CD4-positive, alpha-beta T cell treated with Interleukin-10 for 1 hour (primary cell): ENCODE measurements around the gene CAMTA1.

ENCODE experiments used
- DNase-seq: peaks from one replicate; pipeline ENCODE4 v3.0.0-alpha.2; 2020

The CAMTA1 gene

GRCh38 chr1:7047866-7048265, 262.6 kb downstream of the CAMTA1 start:
- DNase-seq = no peak

DNA sequence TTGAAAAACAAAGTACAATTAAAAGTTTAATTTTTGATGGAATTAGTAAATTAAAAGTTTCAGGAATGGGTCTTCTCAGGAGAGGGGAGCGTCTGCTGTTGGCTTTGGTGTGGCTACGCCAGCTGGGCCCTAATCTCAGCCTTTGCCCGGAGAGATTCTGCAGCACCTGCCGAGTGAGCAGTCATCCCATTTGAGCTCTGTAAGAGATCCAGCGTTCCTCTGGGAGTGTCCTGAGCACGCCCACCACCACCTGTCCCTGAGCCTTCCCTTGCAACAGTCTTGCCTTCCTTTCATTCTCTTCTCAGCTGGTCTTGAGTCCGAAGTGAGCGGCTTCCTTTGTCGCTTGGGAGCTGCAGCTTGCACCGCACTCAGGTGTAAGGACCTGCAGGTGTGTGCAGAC, 263.1 kb downstream of the CAMTA1 start:
- DNase-seq = no peak

DNA sequence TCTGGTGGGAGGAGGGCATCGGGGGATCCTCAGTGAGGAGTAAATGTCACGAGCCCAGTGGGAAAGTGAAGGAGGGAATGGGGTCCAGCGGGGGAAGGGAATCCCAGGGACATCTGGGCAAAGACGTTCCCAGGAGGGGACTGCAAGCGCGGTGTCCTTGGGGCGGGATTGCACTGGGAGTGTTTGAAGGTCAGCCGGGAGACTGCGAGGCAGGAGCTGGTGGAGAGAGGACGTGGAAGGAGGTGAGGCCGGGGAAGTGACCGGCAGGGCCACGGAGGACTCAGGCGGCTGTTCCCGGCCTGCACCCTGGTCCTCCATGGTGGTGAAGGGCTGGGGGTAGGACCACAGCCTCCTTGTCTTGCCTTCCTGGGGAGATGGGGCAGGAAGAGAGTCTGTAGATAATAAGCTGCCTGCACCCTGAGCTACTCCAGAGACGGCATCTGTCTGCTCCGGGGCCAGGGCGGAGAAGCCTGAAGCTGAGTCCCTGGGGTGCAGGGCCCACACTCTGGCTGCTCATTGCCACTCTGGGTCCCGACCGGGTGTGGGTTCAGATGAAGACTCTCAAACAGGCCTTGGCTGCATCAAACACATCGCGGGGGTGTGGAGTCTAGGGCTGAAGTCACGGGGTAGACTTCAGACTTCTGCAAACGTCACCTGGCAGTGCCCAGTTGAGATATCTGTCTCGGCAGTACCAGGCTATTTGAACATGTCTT, 264.8 kb downstream of the CAMTA1 start:
- no peak for DNase-seq

DNA sequence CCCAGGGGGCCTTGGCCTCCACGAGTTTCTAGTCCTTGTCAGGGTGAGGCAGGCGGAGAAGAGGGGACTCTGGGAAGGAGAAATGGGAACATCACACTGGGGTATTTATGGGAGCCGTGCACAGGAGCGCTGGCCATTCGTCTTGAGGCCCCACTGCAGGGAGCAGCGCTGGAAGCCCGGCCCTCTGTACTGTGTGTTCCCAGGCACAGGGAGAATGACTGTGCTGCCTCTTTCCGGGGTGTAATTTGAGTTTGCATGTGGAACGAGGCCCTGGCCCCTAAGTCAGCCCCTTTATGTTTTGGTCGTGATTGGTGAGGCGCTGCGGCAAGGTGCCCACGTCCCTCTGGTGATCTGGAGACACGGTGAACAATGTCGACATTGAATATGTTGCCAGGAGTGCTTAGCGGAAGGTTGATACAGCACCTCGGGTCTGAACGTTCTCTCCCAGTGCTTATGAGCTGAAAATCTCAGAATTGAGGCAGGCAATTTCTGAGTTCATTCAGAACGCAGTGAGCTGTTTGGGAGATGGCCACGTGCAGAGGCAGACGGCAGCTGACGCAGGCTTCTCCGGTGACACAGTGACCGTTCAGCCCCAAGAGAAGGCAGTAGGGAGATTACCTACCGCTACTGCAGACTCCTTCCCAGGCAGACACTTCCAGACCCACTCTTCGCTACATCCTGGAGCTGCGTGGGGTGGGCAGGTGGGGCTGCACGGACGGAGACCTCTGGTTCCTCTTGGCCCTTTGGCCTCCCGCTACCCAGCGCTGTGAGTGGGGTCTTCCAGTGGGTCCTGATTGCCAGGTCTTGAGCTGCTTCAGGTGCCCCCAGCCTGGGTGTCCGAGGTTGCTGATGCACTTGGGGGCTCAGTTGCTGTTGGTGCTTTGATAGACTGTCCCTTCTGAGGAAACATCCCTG, 265.8 kb downstream of the CAMTA1 start:
- DNase-seq = no peak

- no peak for DNase-seq
Observed at GRCh38 chr1:7052701-7053100, 267.4 kb downstream of the CAMTA1 start.

GRCh38 chr1:7060745-7061144, 275.5 kb downstream of the CAMTA1 start:
- no peak for DNase-seq

DNA sequence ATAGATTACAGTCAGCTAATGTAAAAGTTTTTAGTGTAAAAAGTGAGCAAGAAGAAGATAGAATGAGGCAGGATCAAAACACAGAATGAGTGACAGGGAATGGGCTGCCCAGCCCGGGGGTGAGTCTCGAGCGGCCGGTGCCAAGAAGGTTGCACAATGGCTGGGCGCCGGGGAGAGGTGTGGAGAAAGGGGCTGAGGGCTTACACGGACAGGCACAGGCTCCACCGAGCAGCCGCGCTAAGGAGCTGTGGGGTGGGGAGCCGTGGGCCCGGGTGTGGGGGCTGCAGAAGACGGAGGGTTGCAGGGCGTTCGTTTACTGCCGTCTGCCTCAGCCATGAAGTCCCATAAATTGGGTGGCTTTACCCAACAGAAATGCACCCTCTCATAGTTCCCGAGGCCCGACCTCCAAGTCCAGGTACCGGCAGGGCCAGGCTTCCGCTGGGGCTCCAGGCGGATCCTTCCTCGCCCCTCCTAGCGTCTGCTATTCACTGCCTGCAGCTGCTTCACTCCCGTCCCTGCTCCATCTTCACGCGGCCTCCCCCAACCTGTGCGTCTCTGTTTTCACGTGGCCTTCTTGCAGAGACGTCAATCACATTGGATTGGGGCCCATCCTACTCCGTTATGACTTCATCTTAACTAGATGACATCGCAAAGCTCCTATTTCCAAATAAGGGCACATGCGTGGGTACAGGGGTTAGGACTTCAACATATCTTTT, 277.2 kb downstream of the CAMTA1 start:
- no peak for DNase-seq

DNA sequence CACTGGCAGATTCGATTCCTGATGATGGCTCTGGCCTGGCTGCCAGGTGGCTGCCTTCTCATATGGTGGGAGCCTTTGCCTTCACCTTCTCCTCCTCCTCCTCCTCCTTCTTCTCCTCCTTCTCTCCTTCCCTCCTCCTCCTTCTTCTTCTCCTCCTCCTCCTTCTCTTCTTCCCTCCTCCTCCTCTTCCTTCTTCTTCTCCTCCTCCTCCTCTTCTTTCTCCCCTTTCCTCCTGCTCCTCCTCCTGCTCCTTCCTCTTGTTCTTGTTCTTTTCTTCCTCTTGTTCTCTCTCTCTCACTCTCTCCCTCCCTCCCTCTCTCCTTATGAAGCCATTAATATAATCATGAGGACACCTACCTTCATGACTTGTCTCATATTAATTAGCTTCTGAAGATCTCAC, 278.7 kb downstream of the CAMTA1 start:
- no peak for DNase-seq

- DNase-seq = no peak
Observed at GRCh38 chr1:7068552-7068951, 283.3 kb downstream of the CAMTA1 start.

- DNase-seq = no peak
Observed at GRCh38 chr1:7069931-7070330, 284.7 kb downstream of the CAMTA1 start.

- peak; percentile 40 for DNase-seq
Observed at GRCh38 chr1:7070389-7071029, 285.3 kb downstream of the CAMTA1 start.

- no peak for DNase-seq
Observed at GRCh38 chr1:7076117-7076516, 290.9 kb downstream of the CAMTA1 start.

DNA sequence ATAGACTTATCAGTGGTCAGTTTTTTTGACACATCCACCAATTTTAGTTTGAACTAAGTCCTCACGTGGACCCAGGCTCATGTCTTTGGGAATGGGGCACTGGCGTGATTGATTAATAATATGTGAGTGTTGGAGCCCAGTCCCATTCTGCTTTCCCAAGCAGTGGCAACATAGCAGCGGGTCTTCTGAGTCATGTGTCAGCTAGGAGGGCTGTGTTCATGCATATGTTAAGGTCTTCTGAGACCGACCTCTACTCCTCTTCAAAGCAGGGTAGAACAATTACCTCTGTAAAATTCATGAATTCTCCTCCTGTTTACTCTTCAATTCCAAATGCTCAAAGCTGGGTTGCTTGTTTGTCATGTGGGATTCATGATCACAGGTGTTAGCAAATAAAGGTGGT, 291.3 kb downstream of the CAMTA1 start:
- no peak for DNase-seq

- no peak for DNase-seq
Observed at GRCh38 chr1:7077136-7077535, 291.9 kb downstream of the CAMTA1 start.

DNA sequence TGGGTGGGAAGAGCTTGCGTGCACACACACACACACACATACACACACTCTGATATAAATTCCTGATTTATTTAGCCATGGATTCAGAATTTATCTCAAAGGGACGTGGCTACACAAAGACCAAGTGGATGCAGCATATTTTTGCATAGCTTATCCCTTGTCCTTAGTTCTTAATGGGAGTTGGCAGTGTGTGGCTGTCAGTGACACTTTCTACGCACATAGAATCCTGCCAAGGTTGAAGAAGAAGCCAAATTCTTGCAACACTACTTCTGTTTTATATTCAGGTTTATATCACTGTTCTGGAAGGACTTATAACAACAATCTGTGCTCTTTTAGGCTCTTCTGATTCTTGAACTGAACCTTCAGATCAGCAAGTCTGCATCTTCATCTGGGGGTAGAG, 292.7 kb downstream of the CAMTA1 start:
- DNase-seq = no peak

GRCh38 chr1:7079637-7080036, 294.4 kb downstream of the CAMTA1 start:
- DNase-seq = no peak

DNA sequence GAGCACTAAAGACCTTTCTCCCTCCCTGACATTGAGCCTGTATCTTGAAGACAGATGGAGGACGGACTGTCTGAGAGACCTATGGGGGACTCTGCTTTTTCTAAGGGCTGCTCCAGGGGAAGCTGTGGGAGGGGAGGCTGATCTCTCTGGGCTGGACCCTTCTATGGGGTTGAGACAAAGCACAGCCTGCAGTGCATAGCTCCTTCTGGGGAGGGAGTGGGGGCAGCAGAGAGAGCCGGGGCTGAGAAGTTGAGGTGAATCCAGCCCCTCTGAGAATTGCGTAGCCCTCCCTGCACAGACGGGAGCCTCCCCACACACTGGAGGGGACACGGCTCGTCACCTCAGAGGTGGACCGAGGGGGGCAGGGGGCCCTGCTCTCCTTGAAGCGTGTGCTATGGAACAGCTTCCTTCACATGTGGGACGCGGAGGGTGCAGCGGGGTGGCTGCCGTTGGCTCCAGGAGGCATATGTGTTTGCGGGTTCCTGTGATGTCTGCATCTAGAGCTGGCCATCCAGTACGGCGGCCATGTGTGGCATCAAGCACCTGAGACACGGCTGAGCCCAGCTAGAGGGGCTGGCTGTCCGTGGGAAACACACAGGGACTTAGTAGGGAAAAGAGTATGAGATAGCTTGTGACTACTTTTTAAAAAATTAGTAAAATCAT, 299.1 kb downstream of the CAMTA1 start:
- no peak for DNase-seq

DNA sequence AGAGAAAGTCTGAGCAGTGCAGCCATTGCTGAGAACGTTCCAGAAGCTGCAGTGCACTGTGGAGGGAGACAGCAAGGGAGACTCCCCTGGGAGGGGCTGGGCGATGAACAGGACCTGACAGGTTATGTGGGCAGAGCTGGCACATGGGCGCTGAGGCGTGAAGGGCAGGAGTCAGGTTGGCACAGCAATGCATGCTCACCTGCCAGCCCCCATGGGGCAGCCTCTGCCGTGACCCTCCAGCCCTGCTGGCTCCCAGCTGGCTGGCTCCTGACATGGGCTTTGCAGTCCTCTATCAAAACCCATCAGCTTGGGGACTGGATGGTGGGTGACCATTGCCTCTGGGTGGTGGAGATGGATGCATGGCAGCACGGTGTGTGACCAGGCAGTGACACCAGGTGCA, 300.3 kb downstream of the CAMTA1 start:
- no peak for DNase-seq

GRCh38 chr1:7086106-7086505, 300.9 kb downstream of the CAMTA1 start:
- no peak for DNase-seq

DNA sequence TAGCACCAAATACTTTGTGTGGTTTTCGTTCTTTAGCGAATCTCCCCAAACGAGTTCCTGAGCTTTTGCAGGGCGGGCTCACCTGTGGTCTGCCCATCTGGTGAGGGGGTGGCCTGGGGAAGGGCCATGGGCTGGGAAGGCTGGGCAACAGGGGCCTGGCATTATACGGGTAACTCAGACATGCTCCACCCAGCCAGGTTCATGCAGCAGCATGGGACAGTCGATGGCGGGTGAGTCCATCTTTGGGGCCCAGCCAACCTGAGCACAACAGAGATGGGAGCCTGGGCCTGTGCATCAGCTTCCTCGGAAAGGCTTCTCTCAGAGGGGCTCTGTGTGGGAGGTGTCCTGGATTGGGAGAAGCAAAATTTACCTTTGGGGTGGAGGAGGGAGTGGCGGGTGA, 302.6 kb downstream of the CAMTA1 start:
- no peak for DNase-seq

- no peak for DNase-seq
Observed at GRCh38 chr1:7089497-7089896, 304.2 kb downstream of the CAMTA1 start.

GRCh38 chr1:7093297-7093696, 308.0 kb downstream of the CAMTA1 start:
- no peak for DNase-seq

DNA sequence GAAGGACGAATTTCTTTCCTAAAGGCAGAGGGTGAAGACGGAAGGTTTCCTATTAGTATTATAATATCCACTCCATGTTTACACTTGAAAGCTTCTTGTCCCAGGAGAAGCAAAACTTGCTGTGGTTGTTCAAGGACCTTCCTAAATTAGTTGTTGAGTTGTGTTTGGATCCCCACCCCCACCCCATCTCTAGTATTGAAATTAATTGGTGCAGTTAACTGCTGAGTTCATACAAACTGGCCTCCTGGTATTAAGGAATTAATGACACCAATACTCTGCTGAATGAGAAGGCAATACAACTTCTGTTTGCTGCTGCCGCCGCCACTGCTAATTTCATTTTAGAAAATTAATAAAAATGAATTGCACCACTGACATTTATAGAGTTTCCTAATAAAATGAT, 308.8 kb downstream of the CAMTA1 start:
- no peak for DNase-seq
